ENCODE results near the gene EEPD1.
A peak's percentile ranks its signal among the peaks of the same experiment; 100 is the strongest.
"Not testable (repeated sequence)": the region's sequence is repeated elsewhere in the genome, so short reads cannot be mapped to it uniquely, and the experiment has no call there.

Gene EEPD1

GRCh38 chr7:36152756-36153570 is at the start of gene EEPD1:
EEPD1 (plus strand) TSS chr7:36153254; CDS start chr7:36154325, 1,071 bp downstream.
- DNase-seq (ENCODE audit: low read depth in 1 of 2, low spot score in 1 of 2), result peak; percentile 99 to 100

GRCh38 chr7:36103837-36104561 is 49.1 kb upstream of the EEPD1 start:
- no peak for DNase-seq (ENCODE audit: low read depth in 1 of 2, low spot score in 1 of 2)

- not testable (repeated sequence) for DNase-seq (ENCODE audit: low read depth in 1 of 2, low spot score in 1 of 2)
Observed at GRCh38 chr7:36106972-36107908, 45.8 kb upstream of the EEPD1 start.

DNA sequence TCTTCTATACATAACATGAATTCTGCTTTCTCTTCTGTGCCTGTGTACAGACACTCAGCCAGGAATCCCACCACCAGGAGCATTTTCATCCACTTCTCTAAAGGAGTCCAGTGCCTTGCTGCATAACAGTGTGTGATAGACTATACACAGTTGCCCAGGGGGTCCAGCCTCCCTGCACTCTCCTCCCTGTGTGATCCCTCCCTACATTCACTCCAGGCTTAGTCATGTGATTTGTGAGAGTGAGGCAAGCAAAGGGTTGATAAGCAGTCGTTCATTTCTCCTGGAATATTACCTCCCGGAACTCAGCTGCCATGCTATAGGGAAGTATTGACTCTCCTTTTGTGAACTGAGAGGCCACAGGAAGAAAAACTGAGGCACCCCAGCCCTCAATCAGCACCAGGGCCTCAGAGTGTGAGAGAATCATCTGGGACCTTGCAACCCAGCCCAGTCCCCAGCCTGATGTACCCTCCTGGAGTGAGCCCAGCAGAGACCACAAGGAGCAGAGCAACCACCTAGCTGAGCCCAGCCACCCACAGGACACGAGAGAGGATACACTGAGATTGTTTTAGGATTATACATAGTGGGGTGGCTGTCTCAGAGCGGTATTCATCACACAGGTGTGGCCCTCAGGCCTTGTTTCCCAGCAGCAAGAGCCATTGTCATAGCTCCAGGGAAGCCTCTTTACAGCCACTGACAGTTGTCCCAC is 45.0 kb upstream of the EEPD1 start:
- DNase-seq (ENCODE audit: low read depth in 1 of 2, low spot score in 1 of 2), result no peak

- no peak for DNase-seq (ENCODE audit: low read depth in 1 of 2, low spot score in 1 of 2)
Observed at GRCh38 chr7:36109013-36109627, 43.9 kb upstream of the EEPD1 start.

DNA sequence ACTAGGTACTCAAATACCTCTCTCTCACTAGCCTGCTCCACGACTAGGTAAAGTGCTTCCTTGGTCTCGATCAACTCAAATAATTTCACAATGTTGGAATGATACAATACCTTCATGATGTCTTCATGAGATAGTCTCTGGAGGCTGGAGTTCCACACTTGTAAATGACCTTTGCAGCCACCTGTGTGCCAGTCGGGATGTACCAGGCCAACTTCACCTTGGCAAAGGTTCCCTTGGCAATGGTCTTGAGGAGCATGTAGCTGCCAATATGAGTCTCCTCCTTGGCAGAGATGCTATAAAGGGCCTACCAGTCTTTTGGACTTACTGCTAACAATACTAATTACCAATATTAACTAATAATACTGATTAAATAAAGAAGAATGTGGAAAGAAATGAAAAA is 42.5 kb upstream of the EEPD1 start:
- DNase-seq (ENCODE audit: low read depth in 1 of 2, low spot score in 1 of 2), result no peak

DNA sequence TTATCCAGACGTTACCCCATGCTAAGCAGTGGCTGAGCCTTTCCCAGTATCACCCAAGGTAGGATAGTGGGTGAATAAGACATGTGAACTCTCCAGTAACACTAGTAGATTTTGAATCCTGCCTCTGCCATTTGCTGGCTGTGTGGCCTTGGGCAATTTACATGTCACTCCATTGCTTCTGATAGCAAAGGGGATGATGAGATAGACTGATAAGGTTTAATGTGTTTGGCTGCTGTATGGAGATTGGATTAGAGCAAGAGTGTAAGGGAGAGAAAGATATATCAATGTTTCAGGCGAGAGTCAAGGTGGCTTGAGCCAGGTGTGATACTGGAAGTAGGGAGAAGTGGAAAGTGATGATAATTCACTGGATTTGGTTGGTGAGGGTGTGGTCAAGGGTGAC is 40.1 kb upstream of the EEPD1 start:
- no peak for DNase-seq (ENCODE audit: low read depth in 1 of 2, low spot score in 1 of 2)

DNA sequence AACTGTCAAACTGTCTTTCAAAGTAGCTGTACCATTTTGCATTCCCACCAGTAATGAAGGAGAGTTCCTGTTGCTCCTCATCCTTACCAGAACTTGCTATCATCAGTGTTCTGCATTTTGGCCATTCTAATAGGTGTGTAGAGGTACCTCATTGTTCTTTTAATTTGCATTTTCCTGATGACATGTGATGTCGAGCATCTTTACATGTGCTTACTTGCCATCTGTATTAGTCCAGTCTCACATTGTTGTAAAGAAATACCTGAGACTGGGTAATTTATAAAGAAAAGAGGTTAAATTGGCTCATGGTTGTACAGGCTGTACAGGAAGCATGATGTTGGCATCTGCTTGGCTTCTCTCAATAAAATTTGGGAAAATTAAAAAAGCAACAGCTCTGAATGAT is 38.7 kb upstream of the EEPD1 start:
- DNase-seq (ENCODE audit: low read depth in 1 of 2, low spot score in 1 of 2), result no peak

DNA sequence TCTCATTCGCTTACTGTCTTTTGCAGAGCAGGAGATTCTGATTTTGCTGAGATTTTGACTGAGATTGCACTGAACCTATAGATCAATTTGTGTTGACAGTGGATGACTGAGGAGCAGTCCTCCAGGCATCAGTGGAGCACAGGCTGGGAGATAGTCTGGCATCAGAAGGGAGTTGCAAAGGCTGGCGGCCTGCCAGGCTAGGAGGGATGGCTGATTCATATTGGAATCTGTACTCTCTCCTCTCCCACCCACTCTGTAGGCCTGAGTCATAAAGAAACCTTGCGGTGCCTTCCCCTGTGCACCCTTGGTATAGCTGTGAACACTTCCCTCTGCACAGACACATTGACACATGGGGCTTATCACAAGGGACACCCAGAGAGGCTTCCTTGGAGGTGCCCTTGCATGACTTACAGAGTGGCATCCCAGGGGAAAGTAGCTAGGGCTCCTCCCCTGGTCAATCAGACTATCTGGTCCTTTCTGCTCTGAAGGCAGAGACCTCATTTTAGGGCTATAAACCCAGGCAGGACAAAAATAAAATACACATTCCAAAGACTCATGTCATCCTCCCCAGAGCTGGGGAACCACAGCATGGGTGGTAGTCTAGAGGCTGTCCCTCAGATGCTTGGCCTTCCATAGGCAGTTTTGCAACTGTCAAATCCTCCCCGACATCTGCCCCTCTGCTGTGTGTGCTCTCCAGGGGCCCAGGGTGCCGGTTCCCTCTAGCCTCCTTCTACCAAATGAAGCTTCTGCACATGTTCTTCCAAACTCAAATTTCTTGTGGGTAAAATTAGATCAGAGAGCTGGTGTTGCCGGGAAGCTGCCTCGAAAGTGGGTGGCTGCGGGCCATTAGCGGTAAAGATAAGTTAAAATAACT is 37.4 kb upstream of the EEPD1 start:
- DNase-seq (ENCODE audit: low read depth in 1 of 2, low spot score in 1 of 2), result peak in 1 of 2 donors; percentile 58

GRCh38 chr7:36116347-36117202 is 36.5 kb upstream of the EEPD1 start:
- DNase-seq (ENCODE audit: low read depth in 1 of 2, low spot score in 1 of 2), result no peak

- DNase-seq (ENCODE audit: low read depth in 1 of 2, low spot score in 1 of 2), result no peak
Observed at GRCh38 chr7:36117203-36117840, 35.7 kb upstream of the EEPD1 start.

- no peak for DNase-seq (ENCODE audit: low read depth in 1 of 2, low spot score in 1 of 2)
Observed at GRCh38 chr7:36118344-36118743, 34.7 kb upstream of the EEPD1 start.

DNA sequence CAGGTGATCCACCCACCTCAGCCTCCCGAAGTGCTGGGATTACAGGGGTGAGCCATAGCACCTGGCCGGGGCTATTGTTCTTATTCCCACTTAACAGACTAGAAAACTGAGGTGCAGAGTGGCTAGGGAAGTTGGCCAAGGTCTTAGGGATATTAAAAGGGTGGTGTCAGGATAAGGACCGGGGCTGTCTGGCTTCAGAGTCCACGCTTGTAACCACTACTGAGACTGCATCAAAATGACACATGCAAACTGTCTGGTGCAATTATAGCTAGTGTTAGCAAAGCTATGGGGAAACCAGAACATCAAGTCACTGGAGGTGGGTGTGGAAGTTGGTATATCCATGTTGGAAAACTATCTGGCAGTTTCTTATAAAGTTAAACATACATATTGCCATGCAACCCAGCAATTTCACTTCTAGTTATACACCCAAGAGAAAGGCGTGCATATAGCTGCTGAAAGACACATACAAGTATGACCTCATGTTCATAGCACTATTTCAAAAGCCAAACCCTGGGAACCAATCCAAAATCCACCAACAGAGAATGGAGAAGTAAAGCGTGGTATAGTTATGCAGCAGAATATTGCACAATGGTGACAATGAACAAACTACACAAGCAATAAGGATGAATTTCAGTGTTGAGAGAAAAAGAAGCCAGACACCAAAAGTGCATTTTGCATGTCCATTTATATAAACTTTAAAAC is 33.9 kb upstream of the EEPD1 start:
- no peak for DNase-seq (ENCODE audit: low read depth in 1 of 2, low spot score in 1 of 2)

- DNase-seq (ENCODE audit: low read depth in 1 of 2, low spot score in 1 of 2), result not testable (repeated sequence)
Observed at GRCh38 chr7:36119983-36120646, 32.9 kb upstream of the EEPD1 start.

GRCh38 chr7:36125630-36126029 is 27.4 kb upstream of the EEPD1 start:
- DNase-seq (ENCODE audit: low read depth in 1 of 2, low spot score in 1 of 2), result not testable (repeated sequence)

DNA sequence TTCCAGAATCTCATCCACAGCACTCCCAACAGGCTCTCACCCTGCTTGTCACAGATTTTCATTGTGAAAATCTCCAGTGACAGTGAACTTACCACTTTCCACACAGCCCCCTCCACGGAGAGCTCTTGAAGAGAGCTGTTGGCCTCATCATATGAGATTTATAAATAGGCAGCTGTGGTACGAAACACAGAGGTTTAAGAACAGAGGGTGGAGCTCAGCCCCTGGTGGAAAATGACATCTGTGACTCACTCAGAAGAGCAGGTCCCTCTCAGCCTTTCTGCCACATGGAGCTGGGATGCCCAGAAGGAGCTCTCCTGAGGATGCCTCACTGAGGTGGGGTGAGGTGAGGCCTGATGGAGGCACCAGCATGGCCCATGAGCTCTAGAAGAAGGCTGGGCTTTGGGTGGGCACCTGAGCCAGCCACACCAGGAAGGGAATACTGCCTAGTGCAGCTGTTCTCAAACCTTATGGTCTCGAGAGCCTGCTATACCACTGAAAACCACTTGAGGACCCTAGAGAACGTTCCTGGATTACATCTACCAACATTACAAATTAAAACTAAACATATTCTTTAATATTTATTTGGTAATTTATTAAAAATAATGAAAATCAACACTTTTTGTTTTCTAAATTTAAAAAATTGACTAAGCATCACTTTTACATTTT is 25.8 kb upstream of the EEPD1 start:
- no peak for DNase-seq (ENCODE audit: low read depth in 1 of 2, low spot score in 1 of 2)
